Nephron progenitor cell (in vitro differentiated cells): ENCODE measurements around the gene TBC1D7.

Source experiments
- DNase-seq: peaks from one replicate; pipeline ENCODE4 v3.0.0; 2021
- H3K27ac Mint-ChIP-seq: 2 replicates; pipeline ENCODE4 v1.8.0; 2021; ENCODE audit warnings: mild to moderate bottlenecking, moderate library complexity, mixed read lengths
- H3K27me3 Mint-ChIP-seq: 2 replicates; pipeline ENCODE4 v1.8.0; 2021; ENCODE audit warnings: mild to moderate bottlenecking, low read depth, mixed read lengths; ENCODE audit not compliant: poor library complexity
- H3K36me3 Mint-ChIP-seq: 2 replicates; pipeline ENCODE4 v1.8.0; 2021; ENCODE audit warnings: low read depth, mixed read lengths
- H3K4me1 Mint-ChIP-seq: 2 replicates; pipeline ENCODE4 v1.8.0; 2021; ENCODE audit warnings: mixed read lengths
- H3K4me3 Mint-ChIP-seq: 2 replicates; pipeline ENCODE4 v1.8.0; 2021; ENCODE audit warnings: mild to moderate bottlenecking, moderate library complexity, mixed read lengths
- H3K9me3 Mint-ChIP-seq: 2 replicates; pipeline ENCODE4 v1.8.0; 2021; ENCODE audit warnings: mild to moderate bottlenecking, moderate library complexity, mixed read lengths
- TF ChIP-seq, protein P1 (sequence below): fragments of 200-600 bp; sonication (generic); IDR thresholded peaks from 2 replicates; pipeline ENCODE4 v1.5.0; 2021; ENCODE audit warnings: antibody characterized with exemption

Gene TBC1D7

DNA sequence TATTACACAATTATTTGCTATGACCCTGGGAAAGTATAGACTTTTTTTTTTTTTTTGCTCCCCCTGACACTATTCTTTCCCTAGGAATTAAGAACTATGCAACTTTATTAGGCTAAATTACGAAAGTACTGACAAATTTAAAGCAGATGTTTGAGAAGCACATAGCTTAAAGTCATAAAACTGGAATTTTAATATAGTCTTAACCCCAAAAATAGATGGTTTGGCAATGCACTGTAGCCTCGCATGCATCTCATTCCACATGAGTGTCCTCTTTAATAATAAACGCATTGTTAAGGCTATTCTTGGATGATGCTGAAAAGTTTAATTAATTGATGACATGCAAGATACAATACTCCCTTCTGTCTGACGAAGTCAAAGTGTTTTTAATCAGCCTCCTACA, 49.3 kb downstream of the TBC1D7 start:
- Mint-ChIP-seq H3K4me3 (no peak overlapping the region), H3K4me1 (peaks cover 17% of the 10 kb centered on the region), H3K36me3 (peaks cover 26% of the 10 kb centered on the region), H3K27me3 (peaks cover 14% of the 10 kb centered on the region), H3K9me3 (no peaks in the 10 kb centered on the region), H3K27ac (no peak overlapping the region)
- TF ChIP-seq, protein P1, sequence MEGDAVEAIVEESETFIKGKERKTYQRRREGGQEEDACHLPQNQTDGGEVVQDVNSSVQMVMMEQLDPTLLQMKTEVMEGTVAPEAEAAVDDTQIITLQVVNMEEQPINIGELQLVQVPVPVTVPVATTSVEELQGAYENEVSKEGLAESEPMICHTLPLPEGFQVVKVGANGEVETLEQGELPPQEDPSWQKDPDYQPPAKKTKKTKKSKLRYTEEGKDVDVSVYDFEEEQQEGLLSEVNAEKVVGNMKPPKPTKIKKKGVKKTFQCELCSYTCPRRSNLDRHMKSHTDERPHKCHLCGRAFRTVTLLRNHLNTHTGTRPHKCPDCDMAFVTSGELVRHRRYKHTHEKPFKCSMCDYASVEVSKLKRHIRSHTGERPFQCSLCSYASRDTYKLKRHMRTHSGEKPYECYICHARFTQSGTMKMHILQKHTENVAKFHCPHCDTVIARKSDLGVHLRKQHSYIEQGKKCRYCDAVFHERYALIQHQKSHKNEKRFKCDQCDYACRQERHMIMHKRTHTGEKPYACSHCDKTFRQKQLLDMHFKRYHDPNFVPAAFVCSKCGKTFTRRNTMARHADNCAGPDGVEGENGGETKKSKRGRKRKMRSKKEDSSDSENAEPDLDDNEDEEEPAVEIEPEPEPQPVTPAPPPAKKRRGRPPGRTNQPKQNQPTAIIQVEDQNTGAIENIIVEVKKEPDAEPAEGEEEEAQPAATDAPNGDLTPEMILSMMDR = no peak
- DNase-seq = no peak

DNA sequence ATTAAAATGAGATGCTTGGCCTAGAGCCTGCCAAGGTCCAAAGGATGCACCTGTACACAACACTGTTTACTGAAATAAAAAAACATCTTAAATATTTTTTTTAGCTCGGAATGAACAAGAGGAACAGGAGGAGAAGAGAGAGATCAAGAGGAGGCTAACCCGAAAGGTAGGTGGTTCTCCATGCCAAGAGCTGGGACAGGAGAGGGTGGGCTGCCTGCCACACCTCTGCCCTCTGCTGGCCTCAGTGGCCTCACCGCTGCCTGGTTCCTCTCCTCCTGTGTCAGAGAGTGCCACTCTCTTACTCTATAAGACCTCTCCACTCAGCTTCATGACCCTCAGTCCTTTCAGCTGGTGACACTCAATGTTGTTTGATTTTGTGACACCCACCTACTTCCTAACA, 50.2 kb downstream of the TBC1D7 start:
- no peak overlapping the region for H3K27ac Mint-ChIP-seq
- peak; percentile 36 for DNase-seq
- H3K9me3 Mint-ChIP-seq = no peaks in the 10 kb centered on the region
- H3K27me3 Mint-ChIP-seq = peaks cover 15% of the 10 kb centered on the region
- TF ChIP-seq, protein P1 = peak; percentile 40
- H3K4me3 Mint-ChIP-seq = no peak overlapping the region
- peaks cover 20% of the 10 kb centered on the region for H3K36me3 Mint-ChIP-seq
- peaks cover 19% of the 10 kb centered on the region for H3K4me1 Mint-ChIP-seq

DNA sequence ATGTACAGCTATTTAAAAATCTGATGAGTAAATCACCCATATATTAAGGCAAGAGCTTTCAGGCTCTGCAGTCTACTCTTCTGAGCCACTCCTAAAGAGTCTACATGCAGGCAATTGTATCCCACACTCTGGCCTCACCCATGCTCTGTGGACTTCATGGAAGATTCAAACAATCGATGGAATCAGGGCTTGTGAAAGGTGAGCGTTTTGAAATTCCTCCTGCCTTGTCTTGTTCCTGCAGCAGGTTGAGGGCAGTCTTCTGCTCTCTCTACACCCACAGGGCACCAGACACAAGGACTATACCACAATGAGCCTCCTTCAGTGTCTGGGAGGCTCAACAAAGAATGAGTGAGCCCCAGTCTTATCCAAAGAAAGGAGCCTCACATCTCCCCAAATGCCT, 51.1 kb downstream of the TBC1D7 start:
- H3K27ac Mint-ChIP-seq = no peak overlapping the region
- no peak for DNase-seq
- H3K9me3 Mint-ChIP-seq = no peaks in the 10 kb centered on the region
- H3K4me3 Mint-ChIP-seq = no peak overlapping the region
- H3K27me3 Mint-ChIP-seq = peaks cover 7% of the 10 kb centered on the region
- peaks cover 18% of the 10 kb centered on the region for H3K36me3 Mint-ChIP-seq
- TF ChIP-seq, protein P1 = no peak
- peaks cover 27% of the 10 kb centered on the region for H3K4me1 Mint-ChIP-seq

DNA sequence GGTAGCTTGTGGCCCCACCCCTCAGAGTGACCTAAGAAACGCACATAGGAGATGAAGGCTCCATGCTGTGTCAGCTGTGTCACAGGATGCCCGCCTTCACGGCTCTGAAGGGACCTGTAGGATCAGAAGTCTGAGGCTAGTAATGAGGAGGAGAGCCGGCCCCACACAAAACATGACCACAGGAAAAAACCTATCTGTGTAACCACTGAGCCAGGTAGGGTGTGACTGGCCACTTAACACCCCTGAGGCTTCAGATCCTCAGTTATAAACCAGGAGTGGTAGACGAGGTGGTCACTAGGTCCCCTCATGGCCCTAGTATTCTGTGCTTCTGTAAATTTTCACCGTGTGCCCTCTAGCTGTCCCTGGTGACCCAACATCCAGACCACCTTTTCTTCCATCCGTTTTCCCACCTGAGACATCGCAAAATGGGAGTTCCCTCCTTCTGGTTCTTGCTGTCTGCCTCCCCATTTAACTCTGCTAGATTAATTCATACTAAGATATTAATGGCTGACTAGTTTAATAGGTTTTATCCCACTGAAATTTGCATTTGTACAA, 52.8 kb downstream of the TBC1D7 start:
- Mint-ChIP-seq H3K4me3 (no peak overlapping the region), H3K9me3 (no peaks in the 10 kb centered on the region), H3K4me1 (peaks cover 33% of the 10 kb centered on the region), H3K27me3 (peaks cover 6% of the 10 kb centered on the region), H3K27ac (peak overlapping the region; percentile 39), H3K36me3 (peaks cover 15% of the 10 kb centered on the region)
- TF ChIP-seq, protein P1 = no peak
- DNase-seq = no peak

DNA sequence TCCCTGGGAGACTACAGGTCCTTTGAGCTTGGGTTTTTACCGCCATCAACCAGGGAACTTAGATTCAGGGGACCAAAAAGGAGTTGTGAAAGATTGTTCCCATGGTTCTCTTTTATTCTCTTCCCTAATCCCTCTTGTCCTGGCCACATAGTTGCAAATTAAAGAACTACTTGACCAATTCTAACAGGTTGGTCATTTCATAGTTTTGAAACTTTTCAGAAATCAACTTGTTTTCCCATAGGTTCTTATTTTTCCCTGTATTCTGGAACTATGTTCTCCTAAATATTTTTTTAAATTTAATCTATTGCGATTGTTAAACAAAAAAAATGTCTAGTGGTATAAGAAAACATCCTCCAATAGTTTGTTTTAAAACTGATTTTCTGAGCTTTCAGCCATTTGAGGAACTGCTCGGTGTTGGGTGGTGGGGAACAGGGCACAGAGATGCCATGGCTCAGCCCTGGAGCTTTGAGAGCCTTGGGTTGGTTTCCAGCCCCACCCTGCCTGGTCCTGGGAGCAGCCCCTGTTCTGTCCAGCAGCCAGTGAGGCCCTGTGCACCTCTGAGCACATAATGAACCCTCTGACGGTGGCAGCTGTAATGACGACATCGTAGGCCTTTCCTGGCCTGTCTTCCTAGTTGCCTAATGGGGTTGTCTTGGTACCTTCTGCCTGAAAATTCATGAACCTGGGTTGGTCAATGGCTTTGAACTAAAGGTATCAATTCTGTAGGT, 53.5 kb downstream of the TBC1D7 start:
- no peaks in the 10 kb centered on the region for H3K9me3 Mint-ChIP-seq
- H3K27me3 Mint-ChIP-seq = peaks cover 6% of the 10 kb centered on the region
- peaks cover 15% of the 10 kb centered on the region for H3K36me3 Mint-ChIP-seq
- no peak overlapping the region for H3K4me3 Mint-ChIP-seq
- no peak for DNase-seq
- TF ChIP-seq, protein P1 = no peak
- H3K27ac Mint-ChIP-seq = no peak overlapping the region
- peaks cover 40% of the 10 kb centered on the region for H3K4me1 Mint-ChIP-seq
